GM12874 (cell line): Measurements from ENCODE around the gene FUT3.

Experiments used
- CTCF ChIP-seq: IDR thresholded peaks from 2 replicates; pipeline ENCODE4 v1.5.1; 2011; ENCODE audit warnings: low read depth, mild to moderate bottlenecking, control low read depth, low read length, moderate library complexity; ENCODE audit not compliant: insufficient read depth

The FUT3 gene

GRCh38 chr19:5877427-5877826 lies 26.2 kb upstream of the FUT3 start:
- TF ChIP-seq CTCF = no peak

GRCh38 chr19:5873617-5874199 lies 22.5 kb upstream of the FUT3 start:
- no peak for TF ChIP-seq CTCF

GRCh38 chr19:5870986-5871394 lies 19.7 kb upstream of the FUT3 start:
- no peak for TF ChIP-seq CTCF

- no peak for TF ChIP-seq CTCF
These were observed 16.2 kb upstream of the FUT3 start for GRCh38 chr19:5867201-5868136.

- no peak for TF ChIP-seq CTCF
These were observed 14.5 kb upstream of the FUT3 start for GRCh38 chr19:5865772-5866171.

- no peak for TF ChIP-seq CTCF
These were observed 13.7 kb upstream of the FUT3 start for GRCh38 chr19:5864725-5865486.
